NCI-H524 (cell line): ENCODE measurements around the gene ASTN2.
"Not testable (repeated sequence)": the region's sequence is repeated elsewhere in the genome, so short reads cannot be mapped to it uniquely, and the experiment has no call there.

ENCODE experiments used
- DNase-seq, 2 experiments: peaks; one replicate each; lab custom pipeline; 2025; lab: John Stamatoyannopoulos, UW

Gene ASTN2

GRCh38 chr9:116464987-116465571, 949.8 kb downstream of the ASTN2 start:
- no peak for DNase-seq

DNA sequence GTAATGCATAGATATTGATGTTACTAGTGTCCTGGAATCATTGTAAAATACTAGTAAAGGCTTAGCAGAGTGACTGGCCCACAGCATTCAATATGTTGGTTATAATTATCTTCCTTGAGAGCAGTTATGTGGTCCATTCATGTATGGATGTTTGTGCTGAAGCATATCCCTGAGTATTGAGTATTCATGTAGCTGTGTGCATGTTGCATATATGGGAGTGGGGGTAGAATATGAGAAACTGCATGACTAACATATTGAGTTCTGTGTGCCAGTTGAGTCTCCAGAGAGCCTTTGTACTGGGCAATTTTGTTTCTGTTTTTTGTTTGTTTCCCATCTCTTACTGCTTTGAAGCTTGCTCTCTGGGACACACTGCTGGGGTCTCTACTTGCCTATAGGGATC, 950.4 kb downstream of the ASTN2 start:
- DNase-seq, result no peak

GRCh38 chr9:116461632-116462031, 953.2 kb downstream of the ASTN2 start:
- DNase-seq, result no peak

DNA sequence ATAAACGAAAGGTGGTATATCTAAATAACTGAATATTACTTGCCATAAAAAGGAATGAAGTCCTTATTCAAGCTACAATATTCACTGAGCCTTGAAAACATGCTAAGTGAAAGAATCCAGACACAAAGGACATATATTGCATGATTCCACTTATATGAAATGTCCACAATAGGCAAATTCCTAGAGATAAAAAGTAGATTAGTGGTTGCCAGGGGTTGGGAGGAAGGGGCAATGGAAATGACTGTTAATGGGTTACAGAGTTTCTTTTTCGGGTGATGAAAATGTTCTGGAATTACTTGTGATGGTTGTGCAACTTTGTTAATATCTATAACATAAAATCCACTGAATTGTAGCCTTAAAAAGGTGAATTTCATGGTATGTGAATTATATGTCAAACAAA, 954.8 kb downstream of the ASTN2 start:
- DNase-seq, result no peak

- DNase-seq, result no peak
Measured at GRCh38 chr9:116459576-116459975, 955.3 kb downstream of the ASTN2 start.

DNA sequence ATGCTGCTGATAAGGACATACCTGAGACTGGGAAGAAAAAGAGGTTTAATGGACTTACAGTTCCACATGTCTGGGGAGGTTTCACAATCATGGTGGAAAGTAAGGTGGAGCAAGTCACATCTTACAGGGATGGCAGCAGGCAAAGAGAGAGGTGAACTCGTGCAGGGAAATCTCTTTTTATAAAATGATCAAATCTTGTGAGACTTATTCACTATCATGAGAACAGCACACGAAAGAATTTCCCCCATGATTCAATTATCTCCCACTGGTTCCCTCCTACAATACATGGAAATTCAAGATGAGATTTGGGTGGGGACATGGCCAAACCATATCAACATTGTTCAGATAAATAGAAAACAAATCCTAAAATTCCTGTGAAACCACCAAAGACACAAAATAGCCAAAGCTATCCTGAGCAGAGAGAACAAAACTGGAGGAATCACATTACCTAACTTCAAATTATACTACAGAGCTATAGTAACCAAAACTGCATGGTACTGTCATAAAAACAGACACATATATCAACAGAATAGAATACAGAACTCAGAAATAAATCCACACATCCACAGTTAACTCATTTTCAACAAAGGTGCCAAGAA, 958.3 kb downstream of the ASTN2 start:
- no peak for DNase-seq

DNA sequence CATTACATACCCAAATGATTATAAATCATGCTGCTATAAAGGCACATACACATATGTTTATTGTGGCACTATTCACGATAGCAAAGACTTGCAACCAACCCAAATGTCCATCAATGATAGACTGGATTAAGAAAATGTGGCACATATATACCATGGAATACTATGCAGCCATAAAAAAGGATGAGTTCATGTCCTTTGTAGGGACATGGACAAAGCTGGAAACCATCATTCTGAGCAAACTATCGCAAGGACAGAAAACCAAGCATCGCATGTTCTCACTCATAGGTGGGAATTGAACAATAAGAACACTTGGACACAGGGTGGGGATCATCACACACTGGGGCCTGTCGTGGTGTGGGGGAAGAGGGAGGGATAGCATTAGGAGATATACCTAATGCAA, 960.3 kb downstream of the ASTN2 start:
- DNase-seq, result not testable (repeated sequence)

DNA sequence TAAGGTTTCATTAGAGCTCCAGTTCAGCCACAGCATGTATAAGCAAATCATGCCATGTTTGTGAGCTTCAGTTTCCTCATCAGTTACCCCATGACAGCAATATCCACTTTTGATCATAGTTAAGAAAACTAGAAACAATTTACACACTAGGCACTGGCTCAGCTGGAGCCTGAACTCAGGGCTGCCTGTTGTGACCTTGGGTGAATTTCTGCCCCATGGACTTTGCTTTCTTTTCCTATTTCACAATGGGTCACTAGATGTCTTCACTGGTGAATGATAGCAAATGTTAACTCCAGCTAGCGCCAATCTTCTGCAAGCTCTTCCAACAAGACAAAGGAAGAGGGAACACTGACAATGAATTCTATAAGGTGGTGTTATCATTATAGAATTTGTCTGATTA, 961.1 kb downstream of the ASTN2 start:
- DNase-seq, result no peak

DNA sequence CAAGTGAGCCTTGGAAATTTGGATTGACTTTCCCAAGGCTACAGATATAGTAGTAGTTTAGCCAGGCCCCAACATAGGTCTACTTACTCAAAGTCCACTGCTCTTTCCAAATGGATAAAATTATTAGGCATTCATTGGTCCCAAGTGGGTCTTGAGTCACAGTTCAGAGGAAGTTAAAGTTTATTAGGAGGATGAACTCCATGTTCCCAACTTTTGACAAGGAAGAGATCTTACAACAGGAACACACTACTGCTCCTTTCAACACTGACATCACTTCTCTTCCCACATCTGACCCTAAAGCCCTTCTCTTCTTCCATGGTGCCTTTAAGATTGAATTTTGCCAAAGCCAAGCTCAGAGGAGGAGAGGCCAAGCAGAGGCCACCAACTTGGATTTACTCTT, 962.2 kb downstream of the ASTN2 start:
- no peak for DNase-seq

DNA sequence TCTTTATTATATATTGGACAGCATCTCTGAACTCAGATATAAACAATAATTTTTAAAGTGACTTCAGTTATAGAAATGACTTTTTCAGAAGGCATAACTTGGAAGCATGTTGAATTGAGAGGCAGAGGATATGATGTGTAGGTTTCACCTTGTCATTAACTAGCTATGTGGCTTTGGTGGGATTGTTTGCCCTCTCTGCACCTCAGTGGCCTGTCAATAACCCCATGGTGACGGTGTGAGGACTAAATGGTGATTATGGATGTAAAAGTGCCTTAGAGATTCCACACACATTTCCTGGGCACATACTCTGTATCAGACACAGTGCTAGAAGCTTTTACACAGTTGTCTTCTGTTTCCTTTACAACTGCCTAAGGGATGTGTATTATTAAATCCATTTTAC, 962.6 kb downstream of the ASTN2 start:
- no peak for DNase-seq

DNA sequence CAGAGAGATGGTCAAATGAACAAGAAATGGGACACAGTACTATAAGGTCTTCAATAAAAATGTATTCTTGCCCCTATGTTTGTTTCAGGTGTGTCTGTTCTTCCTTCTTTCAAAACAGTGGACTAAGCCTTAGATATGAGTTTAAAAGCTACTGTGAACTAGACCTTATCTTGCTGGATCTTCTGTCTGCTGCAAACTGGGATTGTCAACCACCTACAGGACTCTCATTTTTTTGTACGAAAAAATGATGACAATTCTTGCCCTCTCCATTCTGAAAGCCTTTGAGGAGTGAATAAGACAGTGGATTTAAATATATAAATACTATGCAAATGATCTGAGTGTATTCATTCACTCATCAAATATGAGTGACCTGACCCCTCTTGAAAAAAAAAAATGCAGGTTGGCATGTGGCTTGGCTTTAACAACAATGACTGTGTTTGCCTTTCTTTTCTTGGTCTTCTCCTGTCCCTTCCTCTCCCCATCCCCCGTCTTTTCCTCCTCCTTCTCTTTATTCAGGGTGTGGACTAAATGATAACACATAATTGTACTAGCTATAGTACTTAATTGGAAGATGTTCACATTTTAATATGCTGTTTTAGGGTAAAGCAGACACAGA, 963.2 kb downstream of the ASTN2 start:
- no peak for DNase-seq

DNA sequence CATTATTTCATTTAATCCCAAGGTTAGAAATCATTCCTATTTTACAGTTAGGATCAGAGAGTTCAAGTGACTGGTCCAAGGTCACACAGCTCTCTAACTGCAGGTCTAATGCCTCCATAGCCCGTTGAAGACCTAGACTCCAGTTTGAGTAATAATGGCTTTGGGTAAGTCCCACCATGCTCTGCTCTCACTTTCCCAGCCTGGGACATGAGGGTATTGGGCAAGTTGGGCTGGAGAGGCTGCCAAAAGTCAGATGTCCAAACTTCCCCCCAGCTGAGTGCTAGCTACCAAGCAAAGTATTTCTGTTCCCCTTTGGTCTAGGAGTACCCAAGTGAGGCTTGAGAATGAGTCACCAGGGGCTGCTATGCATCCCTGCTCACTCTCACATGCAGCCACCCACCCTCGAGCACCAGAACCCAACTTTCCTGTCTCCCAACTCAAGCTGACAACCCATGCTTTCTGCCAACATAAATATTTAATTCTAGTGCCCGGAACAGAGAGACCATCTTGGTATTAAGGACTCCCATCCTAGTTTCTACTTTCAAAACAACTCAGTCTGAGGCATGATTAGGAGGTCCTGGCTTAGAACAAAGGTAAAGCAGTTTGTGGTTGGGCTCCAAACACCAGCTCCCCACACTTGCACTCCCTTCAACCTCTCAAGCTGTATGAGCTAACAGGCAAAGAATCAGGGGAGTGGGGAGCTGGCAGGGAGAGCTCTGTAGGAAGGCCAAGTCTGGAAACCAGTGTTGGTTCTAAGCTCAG, 964.3 kb downstream of the ASTN2 start:
- no peak for DNase-seq

GRCh38 chr9:116449949-116450348, 964.9 kb downstream of the ASTN2 start:
- DNase-seq, result no peak

DNA sequence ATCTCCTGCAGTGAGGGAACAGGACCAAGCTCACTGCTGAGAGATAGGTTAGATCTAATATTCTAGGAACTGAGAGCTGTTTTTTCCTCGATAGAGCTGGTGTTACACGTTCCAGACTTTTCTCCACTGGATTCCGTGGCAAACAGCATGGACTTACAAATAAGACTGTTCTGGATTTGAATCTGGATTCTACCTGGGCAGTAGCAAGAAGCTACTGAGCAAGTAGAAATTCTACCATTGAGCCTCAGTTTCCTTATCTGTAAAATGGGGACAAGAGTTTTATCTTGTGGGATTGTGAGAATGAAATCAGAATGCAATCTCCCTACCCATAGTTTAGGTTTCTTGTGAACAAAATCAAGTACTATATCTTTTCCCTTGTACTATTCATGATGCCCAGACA, 966.4 kb downstream of the ASTN2 start:
- no peak for DNase-seq

- no peak for DNase-seq
Measured at GRCh38 chr9:116447934-116448333, 966.9 kb downstream of the ASTN2 start.

GRCh38 chr9:116442528-116442927, 972.3 kb downstream of the ASTN2 start:
- no peak for DNase-seq

DNA sequence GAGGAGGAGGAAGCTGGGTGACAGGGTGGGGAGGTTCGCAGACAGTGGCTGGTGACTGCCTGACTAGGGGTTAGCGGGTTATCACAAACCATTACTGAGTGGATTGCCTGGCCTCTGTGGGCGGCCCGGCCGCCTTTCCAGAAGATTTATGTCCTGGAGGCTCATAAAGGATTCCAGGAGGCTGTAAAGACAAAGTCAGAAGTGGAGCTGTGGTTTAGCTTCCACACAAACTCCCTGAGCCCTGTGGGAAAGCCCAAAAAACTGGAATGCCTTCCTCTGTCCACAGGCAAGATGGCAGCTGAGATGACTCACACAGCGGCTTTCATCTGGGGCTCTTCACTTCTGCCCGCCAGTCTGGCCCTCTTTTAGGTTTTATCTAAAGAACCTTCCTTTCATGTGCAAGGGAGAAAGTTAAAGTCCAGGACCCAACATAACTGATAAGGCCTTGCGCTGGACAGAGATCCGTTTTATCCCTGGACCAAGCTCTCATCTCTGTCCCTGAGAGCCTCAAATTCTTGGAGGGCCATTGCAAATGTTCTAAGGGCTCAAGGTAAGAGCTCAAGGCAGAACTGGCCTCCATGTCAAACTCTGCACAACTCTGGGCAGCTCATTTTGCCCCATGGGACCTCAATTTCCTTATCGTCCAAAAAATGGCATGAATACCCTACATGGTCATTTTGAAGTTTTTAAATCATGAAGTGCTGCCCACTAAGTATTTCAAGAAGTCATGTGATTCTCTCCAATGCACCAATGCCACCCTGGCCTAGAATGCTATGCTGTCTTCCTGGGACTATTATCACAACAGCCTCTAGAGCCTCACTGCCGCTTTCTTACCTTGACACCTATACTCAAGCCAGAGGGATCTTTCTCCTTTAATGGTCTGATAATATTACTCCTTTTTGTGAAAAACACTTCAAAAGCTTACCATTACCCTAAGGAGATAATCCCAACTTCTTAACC, 977.2 kb downstream of the ASTN2 start:
- no peak for DNase-seq

- DNase-seq, result no peak
Measured at GRCh38 chr9:116436121-116436520, 978.7 kb downstream of the ASTN2 start.

GRCh38 chr9:116435706-116436105, 979.2 kb downstream of the ASTN2 start:
- no peak for DNase-seq

- DNase-seq, result no peak
Measured at GRCh38 chr9:116434314-116434713, 980.5 kb downstream of the ASTN2 start.

DNA sequence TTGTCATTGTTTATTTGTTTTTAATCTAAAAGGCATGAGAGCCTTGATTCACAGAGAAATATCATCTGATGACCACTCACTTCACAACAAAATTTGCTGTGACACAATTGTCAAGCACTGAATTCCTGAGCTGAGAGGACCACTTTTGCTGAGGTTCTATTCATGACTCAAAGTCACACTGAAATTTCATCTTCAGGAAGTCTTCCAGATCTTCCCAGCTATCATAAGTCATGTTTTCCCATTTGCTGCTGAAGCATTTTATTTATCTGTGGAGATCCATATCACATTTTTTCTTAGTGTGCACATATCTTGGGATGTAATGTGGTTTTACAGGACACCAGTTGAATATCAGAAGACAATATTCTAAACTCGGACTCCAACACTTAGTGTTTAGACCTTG, 982.8 kb downstream of the ASTN2 start:
- DNase-seq, result no peak

DNA sequence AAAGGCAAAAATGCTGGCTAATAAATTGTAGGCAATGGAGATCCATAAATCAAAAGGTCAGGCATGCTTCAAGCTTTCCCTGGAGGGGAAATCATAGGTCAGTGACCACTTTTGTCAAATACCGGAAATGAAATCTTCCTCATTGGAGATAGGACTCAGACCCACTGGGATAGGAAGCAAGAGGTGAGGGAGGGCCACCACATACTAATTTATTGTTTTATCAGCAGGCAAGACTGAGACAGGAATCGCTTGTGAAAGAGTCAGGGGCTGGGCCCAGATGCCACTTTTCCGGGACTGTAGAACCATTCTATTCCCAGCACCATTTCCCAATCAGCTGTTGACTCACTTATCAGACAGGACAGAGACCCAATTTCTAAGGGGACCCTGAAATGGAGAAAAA, 984.0 kb downstream of the ASTN2 start:
- DNase-seq, result no peak
